NCI-H748 (cell line): ENCODE measurements around the gene ASPM.
A peak's percentile ranks its signal among the peaks of the same experiment; 100 is the strongest.

Source experiments
- DNase-seq: peaks from one replicate; lab custom pipeline; 2025; ENCODE audit not compliant: unreplicated experiment; lab: John Stamatoyannopoulos, UW

ASPM gene

GRCh38 chr1:197146101-197147095 is at the start of gene ASPM:
ASPM (minus strand) TSS chr1:197146669; CDS start chr1:197146437, 232 bp downstream.
- DNase-seq = peak; percentile 94

- no peak for DNase-seq
These were observed 48.6 kb upstream of the ASPM start for GRCh38 chr1:197195100-197195499.

- DNase-seq = no peak
These were observed 37.7 kb upstream of the ASPM start for GRCh38 chr1:197184190-197184589.

DNA sequence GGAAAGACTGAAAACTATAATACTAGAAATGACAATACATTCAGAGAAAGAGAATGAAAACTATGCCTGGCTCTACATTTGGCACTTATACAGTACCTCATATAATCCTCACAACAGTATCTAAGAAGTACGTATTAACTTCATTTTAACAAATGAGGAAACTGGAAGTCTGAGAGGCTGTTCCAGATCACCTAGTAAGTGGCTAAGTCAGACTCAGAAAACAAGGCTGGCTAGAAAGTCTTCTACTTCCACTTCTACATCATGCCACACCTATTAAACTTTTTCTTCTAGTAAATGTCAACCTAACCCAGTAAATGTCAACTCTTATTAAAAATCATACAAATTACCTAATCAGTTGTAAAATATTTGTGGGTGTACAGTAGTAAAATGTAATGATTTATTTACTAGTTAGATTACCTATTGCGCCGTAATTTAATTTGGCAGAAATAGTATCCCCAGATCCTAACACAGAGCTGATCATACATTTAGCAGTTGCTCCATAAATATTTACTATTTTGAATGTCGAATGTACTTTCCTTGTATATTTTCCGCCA is 36.8 kb upstream of the ASPM start:
- no peak for DNase-seq

GRCh38 chr1:197182716-197183115 is 36.2 kb upstream of the ASPM start:
- no peak for DNase-seq

GRCh38 chr1:197181982-197182381 is 35.5 kb upstream of the ASPM start:
- DNase-seq = no peak

- peak; percentile 34 for DNase-seq
These were observed 33.9 kb upstream of the ASPM start for GRCh38 chr1:197180252-197180878.

GRCh38 chr1:197178998-197179397 is 32.5 kb upstream of the ASPM start:
- no peak for DNase-seq

DNA sequence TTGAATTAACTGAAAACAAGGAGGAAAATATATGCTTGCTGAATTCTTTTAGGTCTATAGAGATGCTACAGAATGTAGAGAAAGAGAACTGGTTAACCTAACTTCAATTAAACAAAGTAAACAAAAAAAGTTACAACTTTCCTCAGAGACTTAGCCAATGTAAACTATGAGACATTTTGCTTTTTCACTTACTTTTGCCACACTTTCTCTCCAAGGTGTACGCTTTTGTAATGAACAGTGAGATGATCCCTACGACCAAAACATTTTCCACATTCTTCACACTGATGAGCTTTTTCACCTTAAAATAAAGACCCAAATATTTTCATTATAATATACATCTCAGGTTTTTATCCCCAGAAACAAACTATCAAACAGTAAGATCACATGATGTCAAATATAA is 28.3 kb upstream of the ASPM start:
- DNase-seq = no peak

DNA sequence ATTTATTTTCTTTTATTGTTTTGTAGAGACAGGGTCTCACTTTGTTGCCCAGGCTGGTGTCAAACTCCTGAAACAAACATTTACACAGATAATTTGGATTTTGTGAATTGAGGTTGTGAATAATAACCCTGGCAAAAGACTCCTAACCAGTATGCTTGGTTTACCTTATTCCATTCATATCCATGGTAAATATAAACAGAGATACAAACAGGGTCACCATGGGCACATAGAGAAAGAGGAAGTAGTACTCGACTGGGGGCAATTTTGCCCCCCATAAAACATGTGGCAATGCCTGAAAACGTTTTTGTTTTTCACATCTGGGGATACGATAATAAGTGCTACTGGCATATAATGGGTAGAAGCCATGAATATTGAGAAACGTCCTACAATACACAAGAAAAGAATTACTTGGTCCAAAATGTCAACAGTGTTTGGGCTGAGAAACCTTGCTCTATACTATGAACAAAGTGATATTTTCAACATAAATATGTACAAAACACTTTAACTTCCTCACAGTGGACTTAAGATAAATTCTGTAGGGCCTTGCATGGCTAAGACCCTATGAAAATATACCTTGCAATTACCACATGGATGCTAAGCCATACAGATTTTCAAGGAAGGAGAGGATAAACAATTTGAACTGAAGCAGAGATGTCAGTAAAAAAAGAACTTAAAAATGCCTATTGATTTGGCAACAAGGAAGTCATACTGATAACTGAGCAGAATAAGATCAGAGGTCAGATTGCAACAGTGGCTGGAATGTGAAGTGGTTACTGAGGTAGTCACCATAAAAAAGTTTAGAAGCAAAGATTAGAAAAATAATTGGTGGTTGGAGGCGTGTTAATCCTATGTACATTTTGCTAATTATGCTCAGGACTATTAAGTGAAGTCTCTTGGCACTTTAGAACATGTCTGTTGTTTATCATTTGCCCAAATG is 27.4 kb upstream of the ASPM start:
- no peak for DNase-seq

DNA sequence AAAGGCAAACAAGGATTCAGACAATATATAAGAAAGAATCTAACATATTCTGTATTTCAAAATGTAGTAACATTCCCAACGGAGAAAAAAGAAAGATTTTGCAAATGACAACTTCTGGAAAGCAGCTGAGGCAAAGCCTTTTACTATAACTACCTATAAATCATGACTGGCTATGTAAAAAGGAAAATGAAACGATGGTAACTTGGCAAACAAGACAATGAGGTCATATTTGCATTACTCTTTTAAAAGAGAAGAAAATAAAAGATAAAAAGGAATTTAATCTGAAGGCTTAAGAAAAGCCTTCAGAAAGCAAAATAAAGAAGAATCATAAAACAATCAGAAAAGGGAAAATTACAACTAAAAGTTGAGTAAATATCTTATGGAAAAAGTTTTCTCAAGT is 25.1 kb upstream of the ASPM start:
- no peak for DNase-seq

DNA sequence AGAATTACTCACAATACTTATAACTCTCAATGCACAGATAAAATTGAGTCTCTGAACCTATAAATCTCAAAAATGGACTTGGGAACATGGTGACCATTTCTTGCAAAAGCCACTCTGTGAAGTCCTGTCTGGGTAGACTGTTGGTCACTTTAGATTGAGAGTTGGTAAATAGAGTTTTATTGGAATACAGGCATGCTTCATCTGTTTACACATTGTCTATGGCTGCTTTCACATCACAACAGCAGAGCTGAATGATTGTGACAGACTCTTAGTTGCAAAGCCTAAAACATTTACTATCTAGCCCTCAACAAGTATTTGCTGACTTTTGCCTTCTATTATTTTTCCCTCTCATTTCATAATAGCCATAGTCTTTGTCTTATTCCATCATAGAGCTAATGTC is 24.1 kb upstream of the ASPM start:
- DNase-seq = peak; percentile 22

DNA sequence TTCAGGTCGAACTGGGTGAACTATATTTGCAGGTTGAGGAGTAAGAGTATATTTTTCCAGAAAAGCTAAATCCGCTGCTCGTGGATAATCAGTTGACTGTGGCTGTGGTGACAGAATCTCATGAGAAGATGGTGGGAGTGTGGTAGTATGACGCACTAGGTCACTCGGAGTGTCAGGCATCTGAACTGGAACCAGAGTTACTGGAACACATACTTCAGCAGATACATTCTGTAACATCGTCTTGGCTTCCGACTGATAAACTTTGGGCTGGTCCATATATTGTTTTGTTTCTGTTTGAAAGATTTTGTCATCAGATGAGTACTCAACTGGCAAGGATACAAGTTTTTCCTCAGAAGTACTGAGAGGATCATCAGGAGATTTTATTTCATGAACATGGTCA is 13.0 kb upstream of the ASPM start:
- DNase-seq = no peak

- DNase-seq = no peak
These were observed 10.2 kb upstream of the ASPM start for GRCh38 chr1:197156692-197157091.

DNA sequence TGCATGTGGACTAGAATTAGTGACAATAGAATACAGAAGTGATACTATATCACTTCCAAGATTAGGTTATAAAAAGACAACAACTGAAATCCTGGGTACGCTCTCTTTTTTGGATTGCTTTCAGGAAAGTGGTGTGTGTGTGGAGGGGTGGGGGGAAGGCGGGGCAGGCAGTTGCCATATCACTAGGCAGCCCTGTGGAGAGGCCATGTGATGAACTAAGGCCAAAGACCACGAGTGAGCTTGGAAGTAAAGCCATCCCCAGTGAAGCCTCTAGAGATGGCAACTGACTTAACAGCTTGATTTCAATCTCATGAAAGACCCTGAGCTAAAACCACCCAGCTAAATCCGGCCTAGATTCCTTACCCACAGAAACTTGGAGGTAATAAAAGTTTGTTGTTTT is 6.2 kb upstream of the ASPM start:
- DNase-seq = no peak

DNA sequence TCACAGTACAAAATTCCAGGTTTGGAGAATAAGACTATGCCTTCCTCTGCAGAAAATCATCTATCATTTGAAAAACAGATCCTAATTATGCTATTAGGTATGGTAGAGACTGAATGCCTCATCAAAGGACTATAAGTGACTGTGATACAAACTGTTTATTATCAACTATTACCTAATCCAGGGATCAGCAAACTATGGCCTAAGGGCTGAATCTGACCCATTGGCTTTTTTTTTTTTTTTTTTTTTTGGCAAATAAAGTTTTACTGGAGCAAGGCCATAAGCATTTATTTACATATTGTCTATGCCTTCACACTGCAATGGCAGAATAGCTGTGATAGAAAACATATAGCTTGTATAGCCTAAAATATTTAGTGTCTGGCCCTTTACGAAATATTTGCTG is 4.7 kb upstream of the ASPM start:
- DNase-seq = no peak

DNA sequence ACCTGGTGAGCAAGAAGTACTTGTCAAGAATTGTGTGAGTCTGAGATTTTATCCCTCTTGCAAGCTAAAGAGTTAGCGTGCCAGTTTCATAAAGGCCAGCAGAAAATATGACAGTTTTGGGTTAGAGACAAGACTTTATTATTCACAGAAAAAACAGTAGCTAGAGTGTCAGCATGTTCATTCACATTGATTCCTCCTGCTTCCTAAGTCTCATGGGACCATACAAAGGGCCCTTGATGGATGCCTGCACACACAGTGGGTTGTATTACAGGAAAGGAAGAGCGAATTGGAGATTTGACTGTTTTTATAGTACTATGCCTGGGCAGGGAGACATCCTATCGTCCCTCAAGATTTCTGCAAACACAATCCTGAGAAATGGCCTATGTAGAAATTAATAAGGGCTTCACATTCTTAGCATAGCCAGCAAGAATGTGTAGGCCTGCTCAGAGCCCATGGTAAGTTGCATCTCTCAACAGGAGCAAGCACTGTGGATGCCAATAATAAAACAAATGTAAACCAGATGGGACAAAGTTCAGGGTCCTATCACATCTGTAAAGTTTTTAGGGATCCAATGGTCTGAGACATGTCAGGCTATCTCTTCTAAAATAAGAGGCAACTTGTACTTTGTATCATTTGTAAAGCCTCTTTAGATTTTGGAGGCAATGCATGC is 4.0 kb upstream of the ASPM start:
- DNase-seq = no peak

- no peak for DNase-seq
These were observed 2.9 kb upstream of the ASPM start for GRCh38 chr1:197149340-197149739.

- DNase-seq = peak; percentile 27
These were observed 934 bp downstream of the ASPM start for GRCh38 chr1:197145446-197146024.
